Mucosa of rectum (tissue), 2 donors: ENCODE measurements around the gene RUSF1.
"Not testable (repeated sequence)": the region's sequence is repeated elsewhere in the genome, so short reads cannot be mapped to it uniquely, and the experiment has no call there.

Experiments
- H3K27ac ChIP-seq, 2 donors: one replicate each; pipeline ENCODE4 v1.7.0; 2013; ENCODE audit warnings: inconsistent platforms in 2 of 2, low read depth in 2 of 2, low read length in 2 of 2
- H3K27me3 ChIP-seq, 2 donors: one replicate each; pipeline ENCODE4 v1.7.0; 2013; ENCODE audit warnings: low read length in 2 of 2; ENCODE audit not compliant: control insufficient read depth in 2 of 2, insufficient read depth in 2 of 2
- H3K36me3 ChIP-seq, 2 donors: one replicate each; pipeline ENCODE4 v1.7.0; 2013; ENCODE audit warnings: low read length in 2 of 2; ENCODE audit not compliant: control insufficient read depth in 2 of 2, insufficient read depth in 2 of 2
- H3K4me1 ChIP-seq, 2 donors: one replicate each; pipeline ENCODE4 v1.7.0; 2013; ENCODE audit warnings: low read length in 2 of 2, mild to moderate bottlenecking in 1 of 2; ENCODE audit not compliant: control insufficient read depth in 2 of 2, insufficient read depth in 2 of 2
- H3K4me3 ChIP-seq, 2 donors: one replicate each; pipeline ENCODE4 v1.7.0; 2013; ENCODE audit warnings: low read length in 2 of 2
- H3K9ac ChIP-seq, 2 donors: one replicate each; pipeline ENCODE4 v1.7.0; 2013; ENCODE audit warnings: low read length in 2 of 2, low read depth in 1 of 2, mild to moderate bottlenecking in 1 of 2
- H3K9me3 ChIP-seq, 2 donors: one replicate each; pipeline ENCODE4 v1.7.0; 2013; ENCODE audit warnings: low read length in 2 of 2; ENCODE audit not compliant: control insufficient read depth in 2 of 2
- donor health status: healthy.
- donor health status: Normal muscosa, but diverticular disease.

Gene RUSF1

DNA sequence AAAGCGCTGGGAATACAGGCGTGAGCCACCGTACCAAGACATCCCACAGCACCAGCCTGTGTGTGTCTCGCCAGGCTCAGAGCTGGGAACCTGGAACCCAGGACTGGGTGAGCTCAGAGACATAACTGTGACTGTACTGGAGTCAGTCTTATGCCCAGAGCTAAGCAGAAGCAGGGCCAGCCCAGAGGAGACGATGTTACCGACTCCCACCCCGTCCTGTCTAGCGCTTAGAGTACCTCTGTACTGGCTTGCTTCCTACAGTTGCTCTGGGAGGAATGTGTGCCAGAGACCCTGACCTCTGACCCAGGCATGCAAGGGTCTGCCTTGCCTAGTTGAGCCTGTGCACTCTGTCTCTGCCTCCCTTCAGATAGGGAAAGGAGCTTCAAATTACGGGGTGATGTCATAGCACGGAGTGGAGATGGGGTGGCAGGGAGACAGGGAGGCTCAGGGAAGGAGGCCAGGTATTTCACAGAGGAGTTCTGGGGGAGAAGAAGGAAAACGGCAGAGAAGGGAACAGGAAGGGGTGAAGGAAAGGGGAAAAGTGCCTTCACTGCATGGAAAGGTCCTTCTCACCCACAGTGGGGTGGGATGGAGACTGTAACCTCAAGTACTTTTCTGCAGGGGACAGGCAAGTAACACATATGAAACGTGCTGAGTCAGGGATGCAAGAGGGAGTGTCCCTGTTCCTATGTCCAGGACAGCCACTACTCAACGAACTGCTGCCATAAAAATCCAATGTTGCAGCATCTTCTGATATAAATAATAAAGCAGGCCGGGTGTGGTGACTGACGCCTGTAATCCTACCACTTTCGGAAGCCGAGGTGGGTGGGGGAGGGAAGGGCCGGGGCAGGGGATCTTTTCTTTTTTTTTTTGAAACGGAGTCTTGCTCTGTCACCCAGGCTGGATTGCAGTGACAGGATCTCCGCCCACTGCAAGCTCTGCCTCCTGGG is 54.7 kb downstream of the RUSF1 start:
- H3K36me3 ChIP-seq: peaks cover 0 to 2% of the 10 kb centered on the region in 2 donors
- no peaks in the 10 kb centered on the region for H3K27me3 ChIP-seq
- peak overlapping the region in 1 of 2 donors; percentile 9 for H3K4me3 ChIP-seq
- peaks cover 29 to 34% of the 10 kb centered on the region in 2 donors for H3K4me1 ChIP-seq
- peak overlapping the region; percentile 19 to 56 for H3K27ac ChIP-seq
- no peak overlapping the region for H3K9ac ChIP-seq
- H3K9me3 ChIP-seq: no peaks in the 10 kb centered on the region

DNA sequence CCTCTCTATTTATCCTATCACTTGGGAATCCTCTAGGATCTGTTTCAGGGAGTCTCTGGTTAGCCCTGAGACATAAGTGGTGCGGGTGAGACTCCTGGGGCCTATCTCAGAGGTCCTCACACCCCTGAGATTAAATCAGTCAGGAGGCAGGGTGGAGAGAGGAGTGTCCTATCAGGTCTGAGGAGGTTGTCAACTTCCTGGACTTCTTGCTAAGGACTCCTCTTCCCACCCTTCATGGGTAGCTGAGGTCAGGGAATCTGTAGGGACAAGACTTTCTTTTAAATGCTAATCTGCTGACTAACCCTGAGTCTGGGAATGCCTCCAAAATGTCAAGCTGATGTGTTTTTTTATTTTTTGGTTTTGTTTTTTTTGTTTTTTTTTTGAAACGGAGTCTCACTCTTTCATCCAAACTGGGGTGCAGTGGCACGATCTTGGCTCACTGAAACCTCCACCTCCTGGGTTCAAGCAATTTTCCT is 55.5 kb downstream of the RUSF1 start:
- Histone ChIP-seq H3K4me3 (no peak overlapping the region), H3K36me3 (peaks cover 0 to 2% of the 10 kb centered on the region in 2 donors), H3K27me3 (no peaks in the 10 kb centered on the region), H3K27ac (peak overlapping the region in 1 of 2 donors; percentile 7), H3K4me1 (peaks cover 24 to 27% of the 10 kb centered on the region in 2 donors), H3K9me3 (no peaks in the 10 kb centered on the region), H3K9ac (no peak overlapping the region)

DNA sequence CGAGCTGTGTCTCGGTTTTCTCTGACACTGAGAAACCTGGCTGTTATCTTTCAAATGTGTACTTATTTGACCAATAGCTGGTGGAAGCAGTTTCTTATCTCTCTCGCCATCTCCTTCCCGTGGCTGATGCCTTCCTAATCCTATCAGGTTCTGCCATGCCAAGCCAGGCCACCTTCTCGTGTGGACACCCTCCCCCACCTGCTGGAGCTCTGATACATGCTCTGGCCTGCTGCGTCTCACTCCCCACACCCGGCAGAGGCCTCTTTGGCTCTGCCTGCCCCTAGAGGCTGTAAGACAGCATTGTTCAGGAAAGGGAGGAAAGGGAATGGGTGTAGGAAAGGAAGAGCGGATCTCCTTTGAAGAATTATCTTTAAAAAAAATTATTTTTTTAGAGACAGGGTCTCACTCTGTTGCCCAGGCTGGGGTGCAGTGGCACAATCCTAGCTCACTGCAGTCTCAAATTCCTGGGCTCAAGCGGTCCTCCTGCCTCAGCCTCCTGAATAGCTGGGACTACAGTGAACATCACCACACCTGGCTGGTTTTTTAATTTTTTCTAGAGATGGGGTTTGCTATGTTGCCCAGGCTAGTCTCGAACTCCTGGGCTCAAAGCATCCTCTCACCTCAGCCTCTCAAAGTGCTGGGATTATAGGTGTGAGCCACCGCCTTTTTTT is 56.4 kb downstream of the RUSF1 start:
- no peak overlapping the region for H3K9ac ChIP-seq
- H3K4me3 ChIP-seq: no peak overlapping the region
- H3K4me1 ChIP-seq: peaks cover 16 to 19% of the 10 kb centered on the region in 2 donors
- no peaks in the 10 kb centered on the region for H3K27me3 ChIP-seq
- peaks cover 0 to 2% of the 10 kb centered on the region in 2 donors for H3K36me3 ChIP-seq
- no peak overlapping the region for H3K27ac ChIP-seq
- no peaks in the 10 kb centered on the region for H3K9me3 ChIP-seq

DNA sequence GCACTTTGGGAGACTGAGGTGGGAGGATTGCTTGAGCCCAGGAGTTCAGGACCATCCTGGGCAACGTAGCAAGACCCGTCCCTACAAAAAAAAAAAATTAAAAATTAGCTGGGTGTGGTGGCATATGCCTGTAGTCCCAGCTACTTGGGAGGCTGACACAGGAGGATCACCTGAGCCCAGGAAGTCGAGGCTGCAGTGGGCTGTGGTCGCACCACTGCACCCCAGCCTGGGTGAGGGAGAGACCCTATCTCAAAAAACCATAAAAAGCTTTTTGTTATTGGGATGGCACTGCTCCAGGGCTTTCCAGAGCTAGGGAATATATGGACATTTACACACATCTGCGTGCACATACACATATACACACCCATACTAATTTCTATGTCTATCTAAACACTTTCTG is 57.0 kb downstream of the RUSF1 start:
- Histone ChIP-seq H3K27me3 (no peaks in the 10 kb centered on the region), H3K4me1 (peaks cover 11 to 19% of the 10 kb centered on the region in 2 donors), H3K9me3 (no peaks in the 10 kb centered on the region), H3K9ac (no peak overlapping the region), H3K27ac (no peak overlapping the region), H3K36me3 (no peaks in the 10 kb centered on the region), H3K4me3 (no peak overlapping the region)

DNA sequence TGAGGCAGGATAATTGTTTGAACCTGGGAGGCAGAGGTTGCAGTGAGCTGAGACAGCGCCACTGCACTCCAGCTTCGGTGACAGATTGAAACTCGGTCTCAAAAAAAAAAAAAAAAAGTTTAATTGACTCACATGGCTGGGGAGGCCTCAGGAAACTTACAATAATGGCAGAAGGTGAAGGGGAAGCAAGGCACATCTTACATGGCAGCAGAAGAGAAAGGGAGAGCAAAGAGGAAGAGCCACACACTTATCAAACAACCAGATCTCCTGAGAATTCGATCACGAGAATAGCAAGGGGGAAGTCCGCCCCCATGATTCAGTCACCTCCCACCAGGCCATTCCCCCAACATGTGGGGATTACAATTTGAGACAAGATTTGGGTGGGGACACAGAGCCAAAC is 62.3 kb downstream of the RUSF1 start:
- H3K4me3 ChIP-seq, H3K27me3 ChIP-seq, H3K27ac ChIP-seq, H3K9me3 ChIP-seq, H3K4me1 ChIP-seq, H3K9ac ChIP-seq, H3K36me3 ChIP-seq: not testable (repeated sequence)

DNA sequence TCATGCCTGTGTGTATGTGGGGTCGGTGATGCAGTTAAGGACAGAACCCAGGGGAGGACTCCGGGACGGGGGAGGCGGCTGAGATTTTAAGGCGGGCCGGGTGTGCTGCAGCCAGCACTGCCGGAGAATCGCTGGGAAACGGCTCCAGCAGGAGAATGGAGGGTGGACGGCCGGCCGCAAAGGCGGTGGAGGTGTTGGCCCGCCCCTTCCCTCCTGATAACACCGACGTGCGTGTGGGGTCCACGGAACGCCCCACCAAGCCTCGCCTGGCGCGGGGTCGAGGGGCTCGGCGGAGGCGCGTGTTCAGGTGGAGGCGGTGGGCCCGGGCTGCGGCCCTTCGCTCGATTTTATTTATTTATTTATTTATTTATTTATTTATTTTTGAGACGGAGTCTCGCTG is 66.2 kb downstream of the RUSF1 start:
- H3K27ac ChIP-seq: no peak overlapping the region
- peaks cover 2% of the 10 kb centered on the region in 2 donors for H3K4me1 ChIP-seq
- no peaks in the 10 kb centered on the region for H3K36me3 ChIP-seq
- no peak overlapping the region for H3K9ac ChIP-seq
- H3K4me3 ChIP-seq: no peak overlapping the region
- no peaks in the 10 kb centered on the region for H3K27me3 ChIP-seq
- H3K9me3 ChIP-seq: no peaks in the 10 kb centered on the region

DNA sequence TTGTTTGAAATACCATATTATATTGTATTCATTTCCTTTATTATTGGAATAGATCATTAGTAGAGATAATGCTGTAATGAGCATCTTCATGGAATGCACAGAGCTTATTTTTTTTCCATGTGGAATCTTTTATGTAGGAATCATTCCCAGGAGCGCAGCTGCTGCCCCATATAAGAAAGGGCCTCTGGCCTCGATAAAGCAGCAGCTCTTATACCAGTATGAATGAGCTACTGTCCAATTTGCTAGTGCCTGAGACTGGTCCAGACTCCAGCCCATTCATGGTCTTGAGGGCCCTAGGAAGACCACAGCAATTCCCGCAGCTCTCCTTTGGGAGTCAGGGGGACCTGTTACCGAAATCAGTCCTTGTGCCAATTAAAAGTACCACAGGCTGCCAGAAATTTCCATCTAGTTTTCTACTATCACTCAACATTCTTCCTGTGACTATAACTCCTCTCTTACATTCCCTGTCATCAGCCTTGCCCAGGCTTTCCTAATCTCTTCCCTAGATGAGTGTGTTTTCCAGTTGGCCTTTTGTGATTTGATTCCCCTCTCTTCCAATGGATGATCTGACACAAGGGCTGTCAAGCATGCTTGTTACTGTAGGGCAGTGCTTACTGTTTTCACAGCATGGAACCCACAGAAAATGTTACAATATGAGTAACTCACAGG is 67.5 kb downstream of the RUSF1 start:
- H3K4me1 ChIP-seq: peaks cover 2% of the 10 kb centered on the region in 2 donors
- no peaks in the 10 kb centered on the region for H3K27me3 ChIP-seq
- no peak overlapping the region for H3K9ac ChIP-seq
- H3K27ac ChIP-seq: no peak overlapping the region
- H3K36me3 ChIP-seq: no peaks in the 10 kb centered on the region
- H3K9me3 ChIP-seq: no peaks in the 10 kb centered on the region
- no peak overlapping the region for H3K4me3 ChIP-seq

DNA sequence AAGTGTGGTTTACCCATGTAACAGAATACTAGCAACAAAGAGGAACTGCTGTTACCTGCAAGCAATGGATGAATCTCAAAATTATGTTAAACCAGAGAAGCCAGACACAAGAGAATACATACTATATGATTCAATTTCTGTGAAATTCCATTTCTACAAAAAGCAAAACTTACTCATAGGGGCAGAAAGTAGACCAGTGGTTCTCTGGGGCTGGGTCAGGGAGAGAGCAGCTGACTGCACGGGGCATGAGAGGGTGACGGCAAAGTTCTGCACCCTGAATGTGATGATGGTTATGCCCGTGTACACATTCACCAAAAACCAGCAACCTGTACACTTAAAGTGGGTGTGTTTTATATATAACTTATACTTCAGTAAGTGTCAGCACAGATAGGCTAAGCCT is 68.7 kb downstream of the RUSF1 start:
- no peaks in the 10 kb centered on the region for H3K27me3 ChIP-seq
- H3K9ac ChIP-seq: no peak overlapping the region
- no peak overlapping the region for H3K4me3 ChIP-seq
- H3K36me3 ChIP-seq: no peaks in the 10 kb centered on the region
- no peak overlapping the region for H3K27ac ChIP-seq
- peaks cover 2% of the 10 kb centered on the region in 2 donors for H3K4me1 ChIP-seq
- H3K9me3 ChIP-seq: no peaks in the 10 kb centered on the region
